HG02981 (cell line): ENCODE results near the gene TFRC.
"Not testable (repeated sequence)": the region's sequence is repeated elsewhere in the genome, so short reads cannot be mapped to it uniquely, and the experiment has no call there.

ENCODE experiments used
- ATAC-seq: cut with Tn5 transposase; IDR thresholded peaks from one replicate; pipeline ENCODE4 v1.9.1; 2021; ENCODE audit warnings: mild to moderate bottlenecking, moderate library complexity; ENCODE audit not compliant: unreplicated experiment

Gene TFRC

GRCh38 chr3:196007744-196008335, 74.0 kb downstream of the TFRC start:
- no peak for ATAC-seq

- ATAC-seq = not testable (repeated sequence)
Observed at GRCh38 chr3:196005338-196005737, 76.6 kb downstream of the TFRC start.

GRCh38 chr3:196004359-196005052, 77.4 kb downstream of the TFRC start:
- ATAC-seq = not testable (repeated sequence)

DNA sequence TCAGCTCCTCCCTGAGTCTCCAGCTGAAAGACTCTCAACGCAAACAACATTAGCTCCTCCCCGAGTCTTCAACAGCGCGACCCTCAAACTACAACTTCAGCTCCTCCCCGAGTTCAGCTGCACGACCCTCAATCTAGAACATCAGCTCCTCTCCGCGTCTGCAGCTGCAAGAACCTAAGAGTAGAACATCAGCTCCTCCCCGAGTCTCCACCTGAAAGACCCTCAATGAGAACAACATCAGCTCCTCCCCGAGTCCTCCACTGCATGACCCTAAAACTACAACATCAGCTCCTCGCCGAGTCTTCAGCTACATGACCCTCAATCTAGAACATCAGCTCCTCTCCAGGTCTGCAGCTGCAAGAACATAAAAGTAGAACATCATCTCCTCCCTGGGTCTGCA, 78.3 kb downstream of the TFRC start:
- ATAC-seq = no peak

DNA sequence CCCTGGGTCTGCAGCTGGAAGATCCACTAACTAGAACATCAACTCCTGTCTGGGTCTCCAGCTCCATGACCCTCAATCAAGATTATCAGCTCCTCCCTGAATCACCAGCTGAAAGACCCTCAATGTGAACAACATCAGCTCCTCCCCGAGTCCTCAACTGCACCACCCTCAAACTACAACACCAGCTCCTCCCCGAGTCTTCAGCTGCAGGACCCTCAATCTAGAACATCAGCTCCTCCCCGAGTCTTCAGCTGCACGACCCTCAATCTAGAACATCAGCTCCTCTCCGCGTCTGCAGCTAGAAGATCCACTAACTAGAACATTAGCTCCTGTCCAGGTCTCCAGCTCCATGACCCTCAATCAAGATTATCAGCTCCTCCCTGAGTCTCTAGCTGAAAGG, 79.2 kb downstream of the TFRC start:
- not testable (repeated sequence) for ATAC-seq

GRCh38 chr3:196001240-196001639, 80.7 kb downstream of the TFRC start:
- not testable (repeated sequence) for ATAC-seq

DNA sequence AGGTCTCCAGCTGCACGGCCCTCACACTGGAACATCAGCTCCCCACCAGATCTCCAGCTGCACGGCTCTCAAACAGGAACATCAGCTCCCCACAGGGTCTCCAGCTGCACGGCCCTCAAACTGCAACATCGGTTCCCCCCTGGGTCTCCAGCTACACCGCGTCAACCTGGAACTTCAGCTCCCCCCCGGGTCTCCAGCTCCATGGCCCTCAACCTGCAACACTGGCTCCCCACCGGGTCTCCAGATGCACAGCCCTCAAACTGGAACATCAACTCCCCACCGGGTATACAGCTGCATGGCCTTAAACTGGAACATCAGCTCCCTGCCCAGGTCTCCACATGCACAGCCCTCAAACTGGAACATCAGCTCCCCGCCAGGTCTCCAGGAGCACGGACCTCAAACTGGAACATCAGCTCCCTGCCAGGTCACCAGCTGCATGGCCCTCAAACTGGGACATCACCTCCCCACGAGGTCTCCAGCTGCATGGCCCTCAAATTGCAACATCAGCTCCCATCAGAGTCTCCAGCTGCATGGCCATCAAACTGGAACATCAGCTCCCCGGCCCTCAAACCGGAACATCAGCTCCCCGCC, 81.4 kb downstream of the TFRC start:
- not testable (repeated sequence) for ATAC-seq

DNA sequence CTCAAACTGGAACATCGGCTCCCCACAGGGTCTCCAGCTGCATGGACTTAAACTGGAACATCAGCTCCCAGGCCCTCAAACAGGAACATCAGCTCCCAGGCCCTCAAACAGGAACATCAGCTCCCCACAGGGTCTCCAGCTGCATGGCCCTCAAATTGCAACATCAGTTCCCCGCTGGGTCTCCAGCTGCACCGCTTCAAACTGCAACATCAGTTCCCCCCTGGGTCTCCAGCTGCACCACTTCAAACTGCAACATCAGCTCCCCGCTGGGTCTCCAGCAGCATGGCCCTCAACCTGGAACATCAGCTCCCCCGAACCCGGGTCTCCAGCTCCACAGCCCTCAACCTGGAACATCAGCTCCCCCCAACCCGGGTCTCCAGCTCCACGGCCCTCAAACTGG, 82.0 kb downstream of the TFRC start:
- ATAC-seq = no peak
